Forelimb muscle (tissue), 1 donor: ENCODE results near the gene SLC7A6. TPM values are rescaled to one million over a fixed set of nuclear protein-coding genes. Genes with fewer than 3 reads are reported as not detected.

Source experiments
- DNase-seq: peaks from one replicate; pipeline ENCODE4 v3.0.0-alpha.2; 2013; ENCODE audit warnings: low read depth
- polyA plus RNA-seq: library from polyadenylated mRNA; unstranded; fragments of 120-200 nt; gene quantifications from one replicate; pipeline ENCODE4 v1.2.1, GENCODE V29; 2013; ENCODE audit not compliant: insufficient read length

Gene SLC7A6
- polyA plus RNA-seq, 1 donor, result 7.9 TPM

GRCh38 chr16:68235108-68235886 is 29.0 kb upstream of the SLC7A6 start:
- DNase-seq, result no peak

GRCh38 chr16:68235887-68236136 is 28.5 kb upstream of the SLC7A6 start, which contains the start of gene ESRP2:
Gene ESRP2 (minus strand): TSS chr16:68236127. CDS start chr16:68236045, 82 bp downstream.
- no peak for DNase-seq

- DNase-seq, result no peak
Observed at GRCh38 chr16:68236137-68236825, 28.0 kb upstream of the SLC7A6 start.

- no peak for DNase-seq
Observed at GRCh38 chr16:68236826-68237242, 27.5 kb upstream of the SLC7A6 start.

- DNase-seq, result peak; percentile 83
Observed at GRCh38 chr16:68237243-68238028, 26.9 kb upstream of the SLC7A6 start.

- DNase-seq, result no peak
Observed at GRCh38 chr16:68238029-68238345, 26.3 kb upstream of the SLC7A6 start.

GRCh38 chr16:68242085-68242484 is 22.2 kb upstream of the SLC7A6 start:
- no peak for DNase-seq

DNA sequence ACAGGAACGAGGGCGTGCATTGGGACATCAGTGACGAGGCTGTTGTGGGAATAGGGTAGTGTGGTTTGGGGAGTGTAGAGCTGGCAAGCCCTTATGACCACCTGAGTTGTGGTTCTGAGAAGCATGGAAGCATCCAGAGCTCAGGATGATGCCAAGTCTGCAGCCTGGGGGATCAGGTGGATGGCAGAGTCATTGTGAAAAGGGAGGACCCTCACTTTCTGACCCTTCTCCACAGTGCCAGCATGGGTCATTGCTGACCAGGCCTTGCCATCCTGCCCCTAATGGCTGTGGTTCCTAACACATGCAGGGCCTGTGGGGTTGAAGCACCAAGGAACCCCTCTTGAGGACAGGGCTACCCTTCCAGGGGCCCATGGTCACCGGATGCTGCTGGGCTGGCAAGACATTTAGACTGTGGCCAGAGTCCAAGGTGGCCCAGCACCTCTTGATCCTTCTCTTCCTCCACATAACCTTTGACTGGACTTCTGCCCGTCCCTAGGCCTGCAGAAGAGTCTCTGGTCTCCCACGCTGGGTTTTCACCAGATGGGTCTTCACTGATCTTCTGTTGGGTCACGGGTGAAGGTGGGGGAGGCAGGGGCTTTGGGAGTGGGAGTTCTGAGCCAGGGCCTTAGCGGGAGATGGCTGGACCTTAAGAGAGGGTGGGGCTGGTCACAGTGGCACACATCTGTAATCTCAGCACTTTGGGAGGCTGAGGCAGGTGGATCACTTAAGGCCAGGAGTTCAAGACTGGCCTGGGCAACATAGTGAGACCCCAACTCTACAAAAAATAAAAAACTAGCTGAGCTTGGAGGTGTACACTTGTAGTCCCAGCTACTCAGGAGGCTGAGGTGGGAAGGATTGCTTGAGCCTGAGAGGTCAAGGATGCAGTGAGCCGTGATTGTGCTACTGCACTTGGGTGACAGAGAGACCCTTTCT is 21.1 kb upstream of the SLC7A6 start:
- DNase-seq, result no peak

DNA sequence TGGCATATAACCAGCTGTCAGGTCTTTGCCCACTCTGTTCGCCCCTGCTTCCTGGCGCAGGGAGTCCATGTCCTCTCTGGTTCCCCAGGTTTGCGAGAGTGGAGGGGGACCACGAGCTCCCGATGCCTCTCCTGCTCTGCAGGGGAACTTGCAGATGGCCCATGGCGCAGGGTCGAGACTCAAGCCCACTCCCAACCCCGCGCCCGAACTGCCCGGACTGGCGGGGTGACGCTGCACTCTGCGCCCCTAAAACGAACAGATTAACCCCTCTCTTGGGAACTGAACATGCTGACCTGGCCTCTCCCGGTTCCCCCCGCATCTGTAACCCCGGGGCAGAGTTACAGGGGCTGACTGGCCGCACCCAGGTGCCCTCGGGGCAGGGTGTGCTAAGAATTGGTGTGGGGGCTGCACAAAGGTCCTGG is 19.8 kb upstream of the SLC7A6 start:
- no peak for DNase-seq

GRCh38 chr16:68244903-68245853 is 19.1 kb upstream of the SLC7A6 start, which contains the start of gene PLA2G15:
Gene PLA2G15 (plus strand): TSS chr16:68245373. CDS start chr16:68245427, 54 bp downstream.
- peak; percentile 90 for DNase-seq

DNA sequence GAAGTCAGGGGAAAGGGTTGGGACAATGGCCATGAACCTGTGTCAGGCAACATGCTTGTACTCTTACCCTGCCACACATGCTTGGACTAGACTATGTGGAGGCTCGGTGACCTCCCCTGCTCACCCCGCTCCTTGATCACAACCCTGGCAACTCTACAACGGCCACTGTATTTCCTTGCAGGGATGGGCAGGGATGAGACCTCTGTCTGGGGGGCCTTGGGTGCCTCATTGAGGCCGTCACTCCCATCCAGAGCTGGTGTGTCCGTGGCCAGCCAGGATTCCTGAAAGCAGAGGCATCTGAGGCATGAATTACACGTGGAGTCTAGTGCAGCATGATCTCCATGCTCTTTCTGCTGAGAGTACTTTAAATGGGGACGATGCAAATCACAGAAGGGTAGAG is 18.2 kb upstream of the SLC7A6 start:
- DNase-seq, result no peak

- DNase-seq, result no peak
Observed at GRCh38 chr16:68246666-68247065, 17.7 kb upstream of the SLC7A6 start.

DNA sequence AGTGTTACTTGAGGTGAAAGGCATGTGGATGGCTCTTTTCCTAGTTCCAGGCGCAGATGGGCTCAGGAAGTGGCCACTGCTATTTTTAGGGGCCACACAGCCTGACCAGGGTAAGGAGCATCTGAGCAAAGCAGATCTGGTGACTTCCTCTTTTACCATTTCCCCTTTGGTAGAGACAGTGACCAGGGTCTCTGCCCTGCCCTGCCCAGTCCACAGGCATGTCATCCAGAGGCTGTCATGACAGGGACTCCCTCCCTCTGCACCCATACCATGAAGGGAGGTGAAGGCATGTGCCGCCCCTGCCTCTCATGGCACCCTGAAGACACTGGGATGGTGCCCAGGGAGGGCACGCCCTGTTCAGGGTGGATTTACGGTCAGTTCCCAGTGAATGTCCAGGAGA is 16.9 kb upstream of the SLC7A6 start:
- no peak for DNase-seq

GRCh38 chr16:68247932-68248331 is 16.4 kb upstream of the SLC7A6 start:
- no peak for DNase-seq

DNA sequence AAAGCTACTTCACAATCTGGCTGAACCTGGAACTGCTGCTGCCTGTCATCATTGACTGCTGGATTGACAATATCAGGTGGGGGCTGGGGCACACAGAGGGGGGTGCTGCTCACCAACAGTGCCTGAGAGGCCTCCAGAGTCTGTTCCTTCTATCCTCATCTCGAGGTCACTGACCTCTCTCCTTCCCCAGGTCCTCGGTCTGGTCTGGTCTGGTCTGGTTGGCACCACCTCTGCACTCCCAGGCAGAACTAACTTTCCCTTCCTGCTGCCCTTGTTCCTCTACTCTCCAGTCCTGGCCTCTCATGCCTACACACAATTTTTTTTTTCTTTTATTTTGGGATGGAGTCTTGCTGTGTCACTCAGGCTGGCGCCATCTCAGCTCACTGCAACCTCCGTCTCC is 15.0 kb upstream of the SLC7A6 start:
- DNase-seq, result no peak

GRCh38 chr16:68250951-68251350 is 13.4 kb upstream of the SLC7A6 start:
- DNase-seq, result no peak

- no peak for DNase-seq
Observed at GRCh38 chr16:68251832-68252231, 12.5 kb upstream of the SLC7A6 start.

- DNase-seq, result no peak
Observed at GRCh38 chr16:68252383-68252782, 11.9 kb upstream of the SLC7A6 start.

DNA sequence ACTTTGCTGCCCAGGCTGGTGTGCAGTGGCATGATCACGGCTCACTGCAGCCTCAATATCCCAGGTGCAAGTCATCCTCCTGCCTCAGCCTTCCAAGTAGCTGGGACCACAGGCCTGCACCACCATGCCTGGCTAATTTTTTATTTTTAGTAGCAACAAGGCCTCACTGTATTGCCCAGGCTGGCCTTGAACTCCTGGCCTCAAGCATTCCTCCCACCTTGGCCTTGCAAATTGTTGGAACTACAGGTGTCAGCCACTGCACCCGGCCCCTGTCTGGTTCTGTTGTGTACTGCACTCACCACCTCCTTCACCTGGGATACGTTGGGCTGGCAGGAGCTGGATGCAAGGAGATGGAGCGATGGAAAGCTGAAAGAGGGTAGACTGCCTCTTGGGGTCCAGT is 10.6 kb upstream of the SLC7A6 start:
- no peak for DNase-seq

DNA sequence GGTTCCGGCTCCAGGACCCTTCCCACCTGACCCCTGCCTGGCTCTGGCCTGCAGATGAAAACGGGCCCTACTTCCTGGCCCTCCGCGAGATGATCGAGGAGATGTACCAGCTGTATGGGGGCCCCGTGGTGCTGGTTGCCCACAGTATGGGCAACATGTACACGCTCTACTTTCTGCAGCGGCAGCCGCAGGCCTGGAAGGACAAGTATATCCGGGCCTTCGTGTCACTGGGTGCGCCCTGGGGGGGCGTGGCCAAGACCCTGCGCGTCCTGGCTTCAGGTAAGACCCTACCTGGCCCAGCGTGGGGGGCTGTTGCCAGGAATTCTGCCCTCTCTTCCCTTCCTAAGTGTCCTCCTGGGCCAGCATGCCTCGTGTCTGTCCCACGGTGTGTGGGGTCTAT is 8.6 kb upstream of the SLC7A6 start:
- no peak for DNase-seq
